GM18520 (cell line): ENCODE results near the gene TNKS2.
"Not testable (repeated sequence)": the region's sequence is repeated elsewhere in the genome, so short reads cannot be mapped to it uniquely, and the experiment has no call there.

Experiments used
- ATAC-seq: cut with Tn5 transposase; IDR thresholded peaks from one replicate; pipeline ENCODE4 v1.9.1; 2021; ENCODE audit not compliant: unreplicated experiment

The TNKS2 gene

GRCh38 chr10:91796331-91797047 is 1.7 kb upstream of the TNKS2 start:
- peak; percentile 29 for ATAC-seq

- ATAC-seq: no peak
Measured at GRCh38 chr10:91797048-91797690, 1.1 kb upstream of the TNKS2 start.

GRCh38 chr10:91798649-91799611 is 704 bp downstream of the TNKS2 start:
- ATAC-seq: no peak

DNA sequence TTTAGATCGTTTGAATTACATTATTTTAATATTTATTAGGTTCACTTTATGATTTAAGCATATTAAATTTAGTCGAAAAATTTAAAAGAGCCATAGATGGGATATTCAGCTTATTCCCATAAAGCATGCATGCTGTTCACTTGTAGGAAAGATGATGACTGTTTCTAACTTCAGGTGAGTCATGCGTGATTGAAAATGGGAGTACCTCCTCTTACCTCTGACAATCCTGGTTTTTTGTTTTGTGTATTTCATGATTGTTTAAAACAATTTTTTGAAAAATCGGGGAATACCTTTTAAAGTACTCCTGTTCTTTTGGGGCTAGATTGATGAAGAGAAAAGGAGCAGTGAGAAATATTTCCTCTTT is 1.4 kb downstream of the TNKS2 start:
- ATAC-seq: no peak

- ATAC-seq: no peak
Measured at GRCh38 chr10:91800182-91800581, 2.0 kb downstream of the TNKS2 start.

GRCh38 chr10:91800756-91801155 is 2.5 kb downstream of the TNKS2 start:
- no peak for ATAC-seq

- ATAC-seq: no peak
Measured at GRCh38 chr10:91803386-91804125, 5.3 kb downstream of the TNKS2 start.

DNA sequence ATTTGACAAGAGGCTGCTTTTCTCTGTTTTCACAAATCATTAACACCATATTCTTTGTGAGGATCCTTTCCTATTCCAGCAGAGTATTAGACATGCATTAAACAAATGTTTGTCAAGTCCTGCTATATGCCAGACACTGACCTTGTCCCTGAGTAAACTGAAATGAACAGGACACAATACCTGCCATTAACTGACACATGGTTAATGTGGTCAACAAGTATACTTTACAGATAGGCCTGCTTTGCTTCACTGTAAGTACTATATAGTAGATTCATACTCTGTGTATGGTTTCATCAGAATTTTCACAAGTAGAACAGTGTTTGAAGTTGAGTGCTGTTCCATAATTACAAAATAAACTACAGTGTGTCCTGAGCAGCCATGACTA is 5.9 kb downstream of the TNKS2 start:
- no peak for ATAC-seq

- ATAC-seq: no peak
Measured at GRCh38 chr10:91805110-91805838, 7.0 kb downstream of the TNKS2 start.

GRCh38 chr10:91807264-91807663 is 9.0 kb downstream of the TNKS2 start:
- not testable (repeated sequence) for ATAC-seq

- ATAC-seq: no peak
Measured at GRCh38 chr10:91813251-91813650, 15.0 kb downstream of the TNKS2 start.

DNA sequence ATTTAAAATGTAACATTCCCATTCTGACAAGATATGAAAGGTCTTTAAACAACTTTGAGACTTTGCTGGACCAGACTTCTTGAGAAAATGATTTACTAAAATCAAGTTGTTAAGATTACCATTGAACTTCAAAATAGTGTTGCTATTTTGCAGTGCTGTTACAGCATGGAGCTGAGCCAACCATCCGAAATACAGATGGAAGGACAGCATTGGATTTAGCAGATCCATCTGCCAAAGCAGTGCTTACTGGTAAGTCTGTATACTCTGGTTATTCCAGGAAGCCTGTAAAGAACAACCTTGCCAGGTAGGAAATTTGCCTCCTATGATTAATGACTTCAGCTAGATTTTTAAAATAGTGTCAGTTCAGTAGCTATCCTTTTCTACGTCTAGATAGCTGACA is 18.8 kb downstream of the TNKS2 start:
- no peak for ATAC-seq

DNA sequence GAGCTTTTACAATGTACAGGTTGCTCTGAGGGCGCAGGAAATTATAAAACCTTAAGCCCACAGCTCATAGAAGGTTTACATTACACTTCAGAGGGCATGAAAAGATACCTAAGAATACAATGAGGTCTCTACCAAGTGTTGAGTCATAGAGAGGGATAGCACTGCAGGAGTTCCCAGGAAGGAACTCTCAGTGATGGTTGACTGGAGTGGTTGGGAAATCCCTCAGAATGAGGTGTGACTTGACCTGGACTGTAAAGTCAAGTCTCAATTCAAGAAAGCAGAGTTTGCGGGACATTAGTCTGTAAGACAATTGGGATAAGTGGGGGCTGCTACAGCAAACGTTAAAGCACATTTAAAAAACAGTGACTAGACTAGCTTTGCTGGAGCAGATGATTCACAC is 21.9 kb downstream of the TNKS2 start:
- no peak for ATAC-seq

- no peak for ATAC-seq
Measured at GRCh38 chr10:91824076-91824475, 25.9 kb downstream of the TNKS2 start.

- ATAC-seq: no peak
Measured at GRCh38 chr10:91829268-91829667, 31.0 kb downstream of the TNKS2 start.

GRCh38 chr10:91838199-91838598 is 40.0 kb downstream of the TNKS2 start:
- no peak for ATAC-seq

DNA sequence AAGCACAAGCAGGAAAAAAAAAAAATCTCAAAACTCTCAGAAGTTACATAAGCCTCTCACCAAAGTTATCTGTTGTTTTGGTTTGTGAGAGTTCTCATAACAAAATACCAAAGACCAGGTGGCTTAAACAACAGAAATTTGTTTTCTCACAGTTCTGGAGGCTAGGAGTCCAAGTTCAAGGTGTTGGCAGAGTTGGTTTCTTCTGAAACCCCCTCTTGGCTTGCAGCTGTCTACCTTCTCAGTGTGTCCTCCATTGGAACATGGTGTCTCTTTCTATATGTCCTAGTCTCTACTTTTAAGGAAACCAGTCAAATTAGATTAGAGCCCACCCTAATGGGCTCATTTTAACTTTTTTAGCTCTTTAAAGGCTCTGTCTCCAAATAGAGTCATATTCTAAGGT is 44.9 kb downstream of the TNKS2 start:
- no peak for ATAC-seq

DNA sequence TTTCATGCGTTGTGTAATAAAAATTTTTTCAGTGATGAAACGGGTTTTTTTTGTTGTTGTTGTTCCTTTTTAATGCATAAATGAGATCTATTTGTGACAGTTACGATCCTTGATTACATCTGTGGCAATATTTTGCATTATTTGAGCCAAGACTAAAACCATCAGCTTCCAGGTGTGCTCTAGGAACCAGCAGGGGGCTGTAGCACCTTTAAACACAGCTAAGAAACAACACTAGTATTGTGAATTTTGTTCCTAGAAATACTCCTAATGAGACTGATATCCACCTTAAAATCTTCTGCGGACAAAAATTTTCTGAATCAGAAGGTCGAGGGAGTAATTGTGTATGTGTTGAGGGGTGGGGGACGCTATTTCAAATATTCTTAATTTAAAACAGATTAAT is 58.4 kb downstream of the TNKS2 start:
- no peak for ATAC-seq

DNA sequence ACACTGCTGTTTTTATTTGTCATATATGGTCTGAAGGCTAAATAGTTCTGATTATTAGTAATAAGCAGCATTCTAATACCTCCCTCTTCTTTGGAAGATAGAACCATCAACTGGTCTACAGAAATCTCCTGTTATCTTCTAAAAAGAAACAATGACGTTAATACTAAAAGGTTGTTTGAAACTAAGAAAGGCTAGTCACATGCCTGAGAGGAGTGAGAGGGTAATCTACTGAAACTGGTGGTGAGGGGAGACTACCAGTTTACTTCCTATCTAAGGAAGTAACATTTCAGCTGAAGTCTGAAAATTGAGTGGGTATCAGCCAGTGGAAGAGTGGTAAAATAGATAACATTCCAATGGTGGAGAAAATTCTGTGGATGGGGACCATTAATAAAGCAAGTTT is 62.7 kb downstream of the TNKS2 start:
- no peak for ATAC-seq

DNA sequence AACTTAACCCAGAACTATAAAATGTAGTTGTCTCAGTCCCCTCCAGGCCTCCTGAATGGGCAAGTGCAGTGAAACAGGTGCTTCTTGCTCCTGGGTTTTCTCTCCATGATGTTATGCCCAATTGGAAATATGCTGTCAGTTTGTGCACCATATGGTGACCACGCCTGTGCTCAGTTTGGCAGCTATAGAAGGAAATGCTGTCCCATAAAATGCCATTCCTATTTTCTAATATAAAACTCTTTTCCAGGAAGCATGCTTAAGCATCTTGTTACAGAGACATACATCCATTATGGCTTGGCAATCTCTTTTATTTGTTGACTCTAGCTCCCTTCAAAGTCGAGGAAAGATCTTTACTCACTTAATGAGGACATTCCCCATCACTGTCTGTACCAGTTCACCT is 65.9 kb downstream of the TNKS2 start:
- no peak for ATAC-seq
